ENCODE measurements around the gene GFRAL.

GFRAL gene

DNA sequence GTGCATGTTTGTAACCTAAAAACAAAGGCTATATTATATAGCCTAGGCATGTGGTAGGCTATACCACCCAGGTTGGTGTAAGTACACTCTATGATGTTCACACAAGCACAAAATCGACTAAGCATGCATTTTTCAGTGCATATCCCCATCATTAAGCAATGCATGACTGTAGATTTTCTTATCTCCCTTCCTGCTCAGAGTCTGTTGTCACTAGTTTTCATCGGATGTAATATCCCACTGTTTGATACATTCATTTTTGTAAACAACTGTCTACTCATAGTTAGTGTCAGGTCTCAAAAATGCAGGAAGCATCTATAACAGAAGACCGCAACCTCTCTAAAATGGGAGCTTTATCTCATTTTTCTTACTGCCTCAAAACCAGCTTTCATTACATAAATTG, 70.7 kb downstream of the GFRAL start:
- Histone ChIP-seq H3K27me3 (ENCODE audit: insufficient read depth, low read depth) (no peaks in the 10 kb centered on the region), H3K4me3 (IDR thresholded peaks at IDR 0.05; ENCODE audit: insufficient read depth, low read depth, low read length) (no peak overlapping the region), H3K9ac (no peak overlapping the region), H3K36me3 (ENCODE audit: insufficient read depth) (no peaks in the 10 kb centered on the region), H3K4me2 (no peak overlapping the region), H4K20me1 (ENCODE audit: insufficient read depth) (no peaks in the 10 kb centered on the region), H3K27ac (no peak overlapping the region), H3K79me2 (ENCODE audit: insufficient read depth, low read depth) (no peaks in the 10 kb centered on the region), H2AFZ (ENCODE audit: low read depth) (no peak overlapping the region), H3K4me1 (ENCODE audit: low read depth, poor library complexity, severe bottlenecking) (no peaks in the 10 kb centered on the region)
- no peak for TF ChIP-seq CTCF (conservative IDR thresholded peaks at IDR 0.05; ENCODE audit: low read depth, low read length)

DNA sequence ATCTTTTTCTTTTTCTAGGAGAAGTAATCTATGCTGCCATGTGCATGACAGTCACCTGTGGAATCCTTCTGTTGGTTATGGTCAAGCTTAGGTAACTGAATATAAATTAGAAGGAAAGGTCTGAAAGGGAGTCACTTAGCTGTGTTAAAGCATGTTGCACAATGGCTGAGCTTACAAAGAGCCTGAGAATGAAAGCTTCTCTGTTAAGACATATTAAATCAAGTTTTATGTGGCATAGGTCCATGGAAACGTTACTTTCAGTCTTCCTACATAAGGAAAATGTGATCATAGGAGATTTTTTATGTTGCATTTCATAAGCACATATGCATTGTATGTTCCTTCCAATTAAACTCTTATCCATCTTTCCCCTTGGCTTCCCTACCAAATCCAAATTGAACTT, 72.1 kb downstream of the GFRAL start:
- no peak for TF ChIP-seq CTCF (conservative IDR thresholded peaks at IDR 0.05; ENCODE audit: low read depth, low read length)
- H3K27ac ChIP-seq = no peak overlapping the region
- no peaks in the 10 kb centered on the region for H3K27me3 ChIP-seq (ENCODE audit: insufficient read depth, low read depth)

GRCh38 chr6:55405474-55406235, 78.4 kb downstream of the GFRAL start:
- no peak for TF ChIP-seq CTCF (conservative IDR thresholded peaks at IDR 0.05; ENCODE audit: low read depth, low read length)
- Histone ChIP-seq H3K27ac (no peak overlapping the region), H3K9ac (no peak overlapping the region), H3K27me3 (ENCODE audit: insufficient read depth, low read depth) (no peaks in the 10 kb centered on the region), H2AFZ (ENCODE audit: low read depth) (no peak overlapping the region), H3K4me3 (IDR thresholded peaks at IDR 0.05; ENCODE audit: insufficient read depth, low read depth, low read length) (no peak overlapping the region), H3K4me1 (ENCODE audit: low read depth, poor library complexity, severe bottlenecking) (no peaks in the 10 kb centered on the region), H3K36me3 (ENCODE audit: insufficient read depth) (no peaks in the 10 kb centered on the region), H3K79me2 (ENCODE audit: insufficient read depth, low read depth) (no peaks in the 10 kb centered on the region), H3K4me2 (no peak overlapping the region), H4K20me1 (ENCODE audit: insufficient read depth) (no peaks in the 10 kb centered on the region)

More for the DNA sequence above, 72.1 kb downstream of the GFRAL start:
- no peak overlapping the region for H2AFZ ChIP-seq (ENCODE audit: low read depth)
- H3K4me2 ChIP-seq = no peak overlapping the region
- H3K79me2 ChIP-seq (ENCODE audit: insufficient read depth, low read depth) = no peaks in the 10 kb centered on the region
- H3K4me1 ChIP-seq (ENCODE audit: low read depth, poor library complexity, severe bottlenecking) = no peaks in the 10 kb centered on the region
- H3K9ac ChIP-seq = no peak overlapping the region
- H4K20me1 ChIP-seq (ENCODE audit: insufficient read depth) = no peaks in the 10 kb centered on the region
- H3K4me3 ChIP-seq (IDR thresholded peaks at IDR 0.05; ENCODE audit: insufficient read depth, low read depth, low read length) = no peak overlapping the region
- H3K36me3 ChIP-seq (ENCODE audit: insufficient read depth) = no peaks in the 10 kb centered on the region

DNA sequence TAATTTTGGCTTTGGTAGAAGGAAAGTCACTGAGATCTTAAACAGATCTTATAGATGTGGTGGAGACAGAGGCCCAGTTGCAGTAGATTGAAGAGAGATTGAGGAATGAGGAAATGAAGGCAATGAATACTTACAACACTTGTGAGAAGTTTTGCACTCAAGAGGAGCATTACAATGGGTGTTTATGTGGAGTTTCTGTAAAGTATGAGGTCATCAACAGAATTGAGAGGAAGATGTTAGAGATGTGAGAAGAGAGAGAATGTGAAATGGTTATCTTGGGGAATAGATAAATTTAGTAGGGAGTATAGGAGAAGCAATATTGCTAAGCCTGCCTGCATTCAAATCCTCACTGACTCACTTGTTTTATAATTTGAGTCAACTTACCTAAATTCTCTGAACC, 83.4 kb downstream of the GFRAL start:
- Histone ChIP-seq H3K9ac (no peak overlapping the region), H4K20me1 (ENCODE audit: insufficient read depth) (no peaks in the 10 kb centered on the region), H3K79me2 (ENCODE audit: insufficient read depth, low read depth) (no peaks in the 10 kb centered on the region), H3K27ac (no peak overlapping the region), H3K27me3 (ENCODE audit: insufficient read depth, low read depth) (no peaks in the 10 kb centered on the region), H3K4me2 (no peak overlapping the region), H3K4me3 (IDR thresholded peaks at IDR 0.05; ENCODE audit: insufficient read depth, low read depth, low read length) (no peak overlapping the region), H3K4me1 (ENCODE audit: low read depth, poor library complexity, severe bottlenecking) (no peaks in the 10 kb centered on the region), H2AFZ (ENCODE audit: low read depth) (no peak overlapping the region), H3K36me3 (ENCODE audit: insufficient read depth) (no peaks in the 10 kb centered on the region)
- no peak for TF ChIP-seq CTCF (conservative IDR thresholded peaks at IDR 0.05; ENCODE audit: low read depth, low read length)
